ENCODE data around the gene EIF4ENIF1. TPM values are rescaled to one million over a fixed set of nuclear protein-coding genes. Genes with fewer than 3 reads are reported as not detected.

The EIF4ENIF1 gene
- total and polyA plus RNA-seq, 9 of the 15 experiments (the other 6 are each of a cell fraction or from before 2014, with no cell fraction given), result 2.5 to 24.9 (median 15.8) TPM

DNA sequence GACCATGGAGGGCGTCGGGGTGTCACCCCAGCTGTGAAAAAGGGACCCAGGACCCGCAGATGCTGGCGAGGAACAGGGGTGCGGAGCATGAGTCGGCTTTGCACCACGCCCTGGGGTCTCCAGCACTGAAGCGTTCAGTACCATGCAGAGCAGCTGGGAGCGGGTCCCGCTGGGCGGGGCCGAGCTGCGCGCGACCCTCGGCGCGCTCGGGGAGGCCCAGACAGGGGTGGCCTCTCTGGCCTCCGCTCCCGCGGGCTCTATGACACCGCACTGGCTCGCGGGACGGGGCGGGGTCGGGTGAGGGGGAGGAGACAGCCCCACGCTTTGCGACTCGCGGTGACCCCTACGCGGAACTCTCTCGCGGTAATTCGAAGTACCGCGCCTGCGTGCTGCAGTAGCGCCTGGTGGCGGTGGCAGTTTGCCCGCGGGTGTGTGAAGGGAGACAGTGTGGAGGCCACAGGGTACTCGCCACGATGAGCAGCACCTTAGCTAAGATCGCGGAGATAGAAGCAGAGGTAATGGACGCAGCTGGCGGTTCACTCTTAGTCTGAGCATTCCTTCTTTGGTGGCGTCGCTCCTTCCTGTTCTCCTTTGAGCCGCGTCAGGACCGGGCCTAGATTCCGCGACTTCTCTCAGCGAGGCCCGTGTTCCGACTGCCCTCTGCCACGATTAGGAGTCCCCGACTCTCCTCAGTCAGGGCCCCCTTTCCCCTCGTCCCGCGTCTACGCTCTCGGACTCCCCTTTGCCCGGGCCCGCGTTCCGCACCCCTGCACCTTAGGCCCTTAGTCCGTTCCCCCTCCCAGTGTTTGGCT lies 90.2 kb downstream of the EIF4ENIF1 start, which contains the start of gene DRG1 (continued):
- TF ChIP-seq, protein P1, sequence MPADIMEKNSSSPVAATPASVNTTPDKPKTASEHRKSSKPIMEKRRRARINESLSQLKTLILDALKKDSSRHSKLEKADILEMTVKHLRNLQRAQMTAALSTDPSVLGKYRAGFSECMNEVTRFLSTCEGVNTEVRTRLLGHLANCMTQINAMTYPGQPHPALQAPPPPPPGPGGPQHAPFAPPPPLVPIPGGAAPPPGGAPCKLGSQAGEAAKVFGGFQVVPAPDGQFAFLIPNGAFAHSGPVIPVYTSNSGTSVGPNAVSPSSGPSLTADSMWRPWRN (IDR thresholded peaks at IDR 0.05; ENCODE audit: low read depth), result no peak
- 0 out of 2 replicates have a peak, but pooled peaks have one; percentile 20 for TF ChIP-seq ZNF41 (CRISPR knock-in tag; conservative IDR thresholded peaks at IDR 0.05)
- TF ChIP-seq KLF6 (CRISPR knock-in tag; IDR thresholded peaks at IDR 0.05; ENCODE audit: borderline replicate concordance), result no peak
- no peak for TF ChIP-seq ILK (tag; IDR thresholded peaks at IDR 0.05; ENCODE audit: borderline replicate concordance, low read depth)
- no peak for TF ChIP-seq MECOM (CRISPR knock-in tag; IDR thresholded peaks at IDR 0.05)
- TF ChIP-seq ESRRA (IDR thresholded peaks at IDR 0.05; ENCODE audit: borderline replicate concordance, low read depth), result peak; percentile 56
- TF ChIP-seq ZNF444 (CRISPR knock-in tag; IDR thresholded peaks at IDR 0.05), result no peak
- TF ChIP-seq, protein P2, sequence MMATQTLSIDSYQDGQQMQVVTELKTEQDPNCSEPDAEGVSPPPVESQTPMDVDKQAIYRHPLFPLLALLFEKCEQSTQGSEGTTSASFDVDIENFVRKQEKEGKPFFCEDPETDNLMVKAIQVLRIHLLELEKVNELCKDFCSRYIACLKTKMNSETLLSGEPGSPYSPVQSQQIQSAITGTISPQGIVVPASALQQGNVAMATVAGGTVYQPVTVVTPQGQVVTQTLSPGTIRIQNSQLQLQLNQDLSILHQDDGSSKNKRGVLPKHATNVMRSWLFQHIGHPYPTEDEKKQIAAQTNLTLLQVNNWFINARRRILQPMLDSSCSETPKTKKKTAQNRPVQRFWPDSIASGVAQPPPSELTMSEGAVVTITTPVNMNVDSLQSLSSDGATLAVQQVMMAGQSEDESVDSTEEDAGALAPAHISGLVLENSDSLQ (IDR thresholded peaks at IDR 0.05), result peak; percentile 31; the same call in 1 of the 2 replicates
- TF ChIP-seq, protein P3, sequence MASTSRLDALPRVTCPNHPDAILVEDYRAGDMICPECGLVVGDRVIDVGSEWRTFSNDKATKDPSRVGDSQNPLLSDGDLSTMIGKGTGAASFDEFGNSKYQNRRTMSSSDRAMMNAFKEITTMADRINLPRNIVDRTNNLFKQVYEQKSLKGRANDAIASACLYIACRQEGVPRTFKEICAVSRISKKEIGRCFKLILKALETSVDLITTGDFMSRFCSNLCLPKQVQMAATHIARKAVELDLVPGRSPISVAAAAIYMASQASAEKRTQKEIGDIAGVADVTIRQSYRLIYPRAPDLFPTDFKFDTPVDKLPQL (IDR thresholded peaks at IDR 0.05; ENCODE audit: extremely low read depth, insufficient read length), result no peak
- TF ChIP-seq, protein P4, sequence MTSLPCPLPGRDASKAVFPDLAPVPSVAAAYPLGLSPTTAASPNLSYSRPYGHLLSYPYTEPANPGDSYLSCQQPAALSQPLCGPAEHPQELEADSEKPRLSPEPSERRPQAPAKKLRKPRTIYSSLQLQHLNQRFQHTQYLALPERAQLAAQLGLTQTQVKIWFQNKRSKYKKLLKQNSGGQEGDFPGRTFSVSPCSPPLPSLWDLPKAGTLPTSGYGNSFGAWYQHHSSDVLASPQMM (CRISPR knock-in tag; IDR thresholded peaks at IDR 0.05), result no peak
- peak; percentile 96 for TF ChIP-seq SUPT5H (IDR thresholded peaks at IDR 0.05)
- TF ChIP-seq FIP1L1 (IDR thresholded peaks at IDR 0.05; ENCODE audit: low read depth, low read length, poor library complexity, severe bottlenecking), result no peak
- peak; percentile 84 for TF ChIP-seq NFIC (IDR thresholded peaks at IDR 0.05)
- TF ChIP-seq EP400 (IDR thresholded peaks at IDR 0.05), result peak; percentile 85
- TF ChIP-seq ZC3H8 (IDR thresholded peaks at IDR 0.05), result no peak
- TF ChIP-seq, protein P5, sequence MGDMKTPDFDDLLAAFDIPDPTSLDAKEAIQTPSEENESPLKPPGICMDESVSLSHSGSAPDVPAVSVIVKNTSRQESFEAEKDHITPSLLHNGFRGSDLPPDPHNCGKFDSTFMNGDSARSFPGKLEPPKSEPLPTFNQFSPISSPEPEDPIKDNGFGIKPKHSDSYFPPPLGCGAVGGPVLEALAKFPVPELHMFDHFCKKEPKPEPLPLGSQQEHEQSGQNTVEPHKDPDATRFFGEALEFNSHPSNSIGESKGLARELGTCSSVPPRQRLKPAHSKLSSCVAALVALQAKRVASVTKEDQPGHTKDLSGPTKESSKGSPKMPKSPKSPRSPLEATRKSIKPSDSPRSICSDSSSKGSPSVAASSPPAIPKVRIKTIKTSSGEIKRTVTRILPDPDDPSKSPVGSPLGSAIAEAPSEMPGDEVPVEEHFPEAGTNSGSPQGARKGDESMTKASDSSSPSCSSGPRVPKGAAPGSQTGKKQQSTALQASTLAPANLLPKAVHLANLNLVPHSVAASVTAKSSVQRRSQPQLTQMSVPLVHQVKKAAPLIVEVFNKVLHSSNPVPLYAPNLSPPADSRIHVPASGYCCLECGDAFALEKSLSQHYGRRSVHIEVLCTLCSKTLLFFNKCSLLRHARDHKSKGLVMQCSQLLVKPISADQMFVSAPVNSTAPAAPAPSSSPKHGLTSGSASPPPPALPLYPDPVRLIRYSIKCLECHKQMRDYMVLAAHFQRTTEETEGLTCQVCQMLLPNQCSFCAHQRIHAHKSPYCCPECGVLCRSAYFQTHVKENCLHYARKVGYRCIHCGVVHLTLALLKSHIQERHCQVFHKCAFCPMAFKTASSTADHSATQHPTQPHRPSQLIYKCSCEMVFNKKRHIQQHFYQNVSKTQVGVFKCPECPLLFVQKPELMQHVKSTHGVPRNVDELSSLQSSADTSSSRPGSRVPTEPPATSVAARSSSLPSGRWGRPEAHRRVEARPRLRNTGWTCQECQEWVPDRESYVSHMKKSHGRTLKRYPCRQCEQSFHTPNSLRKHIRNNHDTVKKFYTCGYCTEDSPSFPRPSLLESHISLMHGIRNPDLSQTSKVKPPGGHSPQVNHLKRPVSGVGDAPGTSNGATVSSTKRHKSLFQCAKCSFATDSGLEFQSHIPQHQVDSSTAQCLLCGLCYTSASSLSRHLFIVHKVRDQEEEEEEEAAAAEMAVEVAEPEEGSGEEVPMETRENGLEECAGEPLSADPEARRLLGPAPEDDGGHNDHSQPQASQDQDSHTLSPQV (IDR thresholded peaks at IDR 0.05), result 0 out of 2 replicates have a peak, but pooled peaks have one; percentile 18
- peak; percentile 65 for TF ChIP-seq SMAD4 (CRISPR knock-in tag; conservative IDR thresholded peaks at IDR 0.05)
- no peak for TF ChIP-seq TOE1 (IDR thresholded peaks at IDR 0.05; ENCODE audit: borderline replicate concordance)
- TF ChIP-seq TOE1 (CRISPR knock-in tag; IDR thresholded peaks at IDR 0.05; ENCODE audit: borderline replicate concordance, low read depth), result no peak
- no peak for TF ChIP-seq ZFP36 (IDR thresholded peaks at IDR 0.05; ENCODE audit: low read depth, low read length, partially characterized antibody)
- peak; percentile 71 for TF ChIP-seq NR2C1 (IDR thresholded peaks at IDR 0.05)
- TF ChIP-seq NR2C1 (tag; IDR thresholded peaks at IDR 0.05), result peak; percentile 72
